IMR-90 (cell line): ENCODE measurements around the gene SRP19.

Experiments used
- POLR2A ChIP-seq: IDR thresholded peaks from 2 replicates; pipeline ENCODE4 v1.6.1; 2012; ENCODE audit warnings: mild to moderate bottlenecking, low read depth, low read length
- TF ChIP-seq, protein P1 (sequence below): fragments of 150-350 bp; IDR thresholded peaks from 2 replicates; pipeline ENCODE4 v1.6.1; 2016; ENCODE audit warnings: low read depth, mild to moderate bottlenecking, low read length, moderate library complexity, borderline replicate concordance

DNA sequence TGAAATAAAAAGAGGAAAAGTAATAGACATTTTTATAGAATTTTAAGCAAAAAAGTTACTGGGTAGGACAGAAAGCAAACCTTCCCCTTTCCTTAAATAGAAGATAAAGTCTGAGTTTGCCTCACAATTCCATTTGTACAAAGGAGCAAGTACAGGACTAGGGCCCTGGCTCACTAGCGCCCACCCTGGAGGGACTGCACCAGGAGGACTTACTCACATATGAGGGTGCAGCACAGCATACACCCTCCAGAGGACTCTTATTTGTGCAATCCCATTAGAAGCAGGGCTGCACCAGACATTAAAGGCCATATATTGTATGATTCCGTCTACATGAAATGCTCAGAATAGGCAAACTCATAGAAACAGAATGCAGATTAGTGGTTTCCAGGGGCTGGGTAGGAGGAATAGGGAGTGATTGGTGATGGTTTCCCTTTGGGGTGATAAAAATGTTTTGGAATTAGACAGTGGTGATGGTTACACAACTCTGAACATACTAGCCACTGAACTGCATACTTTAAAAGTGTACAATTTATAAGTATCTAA, 56.4 kb downstream of the SRP19 start:
- TF ChIP-seq POLR2A = no peak
- TF ChIP-seq, protein P1, sequence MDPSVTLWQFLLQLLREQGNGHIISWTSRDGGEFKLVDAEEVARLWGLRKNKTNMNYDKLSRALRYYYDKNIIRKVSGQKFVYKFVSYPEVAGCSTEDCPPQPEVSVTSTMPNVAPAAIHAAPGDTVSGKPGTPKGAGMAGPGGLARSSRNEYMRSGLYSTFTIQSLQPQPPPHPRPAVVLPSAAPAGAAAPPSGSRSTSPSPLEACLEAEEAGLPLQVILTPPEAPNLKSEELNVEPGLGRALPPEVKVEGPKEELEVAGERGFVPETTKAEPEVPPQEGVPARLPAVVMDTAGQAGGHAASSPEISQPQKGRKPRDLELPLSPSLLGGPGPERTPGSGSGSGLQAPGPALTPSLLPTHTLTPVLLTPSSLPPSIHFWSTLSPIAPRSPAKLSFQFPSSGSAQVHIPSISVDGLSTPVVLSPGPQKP = no peak
